ENCODE data around the gene KCNN4.
A peak's percentile ranks its signal among the peaks of the same experiment; 100 is the strongest.
"Not testable (repeated sequence)": the region's sequence is repeated elsewhere in the genome, so short reads cannot be mapped to it uniquely, and the experiment has no call there.

The KCNN4 gene

DNA sequence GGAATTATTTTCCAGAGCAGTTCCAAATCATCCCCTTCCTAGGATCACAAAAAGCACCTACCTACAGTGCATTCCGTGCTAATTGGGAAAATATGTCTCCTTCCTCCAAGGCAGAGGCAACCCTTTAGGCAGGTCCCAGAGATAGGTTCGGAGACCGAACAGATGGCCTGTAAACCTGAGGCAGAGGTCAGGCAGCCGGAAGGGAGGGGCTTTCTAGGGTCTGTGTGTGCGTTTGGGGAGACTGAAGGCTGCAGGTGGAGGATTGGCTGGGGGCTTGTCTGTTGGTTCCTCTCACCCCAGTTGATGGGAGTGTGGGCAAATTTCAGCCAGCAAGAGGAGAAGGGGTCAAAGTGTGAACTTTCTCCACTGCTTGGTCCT lies 7.1 kb downstream of the KCNN4 start:
- Histone ChIP-seq H3K4me1 (ENCODE audit: insufficient read depth, insufficient read length) (peaks cover 6% of the 10 kb centered on the region), H3K4me3 (ENCODE audit: insufficient read length, low read depth) (peak overlapping the region; percentile 51), H3K36me3 (ENCODE audit: insufficient read depth, insufficient read length, low read length) (no peaks in the 10 kb centered on the region), H3K27me3 (ENCODE audit: insufficient read depth, insufficient read length) (peaks cover 76% of the 10 kb centered on the region), H3K9ac (ENCODE audit: insufficient read length, low read depth) (peak overlapping the region; percentile 70), H3K9me3 (ENCODE audit: insufficient read depth, low read length) (no peaks in the 10 kb centered on the region)
- TF ChIP-seq ZNF274 (IDR thresholded peaks at IDR 0.05; ENCODE audit: low read depth, low read length) (no peak), SUZ12 (IDR thresholded peaks at IDR 0.05; ENCODE audit: extremely low read depth, insufficient read depth, insufficient read length) (peak; percentile 31), YY1 (IDR thresholded peaks at IDR 0.05; ENCODE audit: insufficient read depth, insufficient read length) (no peak)
- no peak for DNase-seq (ENCODE audit: low read depth, low spot score)

GRCh38 chr19:43769256-43769655 lies 11.5 kb downstream of the KCNN4 start:
- DNase-seq (ENCODE audit: low read depth, low spot score) = no peak
- Histone ChIP-seq H3K4me1 (ENCODE audit: insufficient read depth, insufficient read length) (peaks cover 12% of the 10 kb centered on the region), H3K9me3 (ENCODE audit: insufficient read depth, low read length) (no peaks in the 10 kb centered on the region), H3K4me3 (ENCODE audit: insufficient read length, low read depth) (no peak overlapping the region), H3K36me3 (ENCODE audit: insufficient read depth, insufficient read length, low read length) (no peaks in the 10 kb centered on the region), H3K27me3 (ENCODE audit: insufficient read depth, insufficient read length) (peaks cover 48% of the 10 kb centered on the region), H3K9ac (ENCODE audit: insufficient read length, low read depth) (no peak overlapping the region)
- no peak for TF ChIP-seq YY1 (IDR thresholded peaks at IDR 0.05; ENCODE audit: insufficient read depth, insufficient read length)
- TF ChIP-seq SUZ12 (IDR thresholded peaks at IDR 0.05; ENCODE audit: extremely low read depth, insufficient read depth, insufficient read length) = no peak
- TF ChIP-seq ZNF274 (IDR thresholded peaks at IDR 0.05; ENCODE audit: low read depth, low read length) = no peak

DNA sequence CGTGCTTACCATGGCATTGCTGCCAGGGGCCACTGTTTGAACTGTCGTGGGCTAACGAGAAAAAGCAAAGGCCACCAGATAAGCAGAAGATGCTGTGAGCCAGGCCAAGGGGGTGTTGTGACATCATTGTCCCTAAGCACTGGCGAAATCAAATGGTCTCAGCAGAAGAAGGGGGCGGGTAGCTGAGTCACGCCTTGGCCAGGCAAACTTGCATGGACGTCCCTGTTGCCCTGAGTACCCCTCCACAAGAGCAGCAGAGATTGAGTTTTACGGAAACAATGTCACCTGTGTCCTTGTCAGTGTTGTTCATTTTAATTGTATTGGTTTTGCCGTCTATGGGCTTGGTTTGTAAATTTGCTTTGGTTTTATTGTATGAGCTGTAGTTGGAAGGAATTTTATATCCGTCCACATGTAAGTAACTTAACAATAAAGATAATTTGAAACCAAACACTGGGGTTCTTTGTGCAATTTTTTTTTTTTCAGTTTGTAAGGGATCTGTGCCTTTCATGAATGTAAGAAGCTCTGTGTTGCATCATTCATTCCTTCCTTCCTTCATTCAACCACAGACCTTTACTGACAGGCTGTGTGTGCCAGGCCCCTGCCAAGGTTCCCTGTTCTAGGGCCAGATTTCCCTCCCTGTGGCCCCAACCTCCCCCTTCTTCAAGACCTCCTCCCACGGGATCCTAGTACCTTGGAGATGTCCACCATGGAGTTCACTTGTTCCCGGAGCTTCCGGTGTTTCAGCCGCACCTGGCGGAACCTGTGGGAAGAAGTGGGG lies 12.3 kb downstream of the KCNN4 start:
- Histone ChIP-seq H3K9ac (ENCODE audit: insufficient read length, low read depth) (no peak overlapping the region), H3K4me3 (ENCODE audit: insufficient read length, low read depth) (no peak overlapping the region), H3K27me3 (ENCODE audit: insufficient read depth, insufficient read length) (peaks cover 40% of the 10 kb centered on the region), H3K4me1 (ENCODE audit: insufficient read depth, insufficient read length) (peaks cover 10% of the 10 kb centered on the region), H3K9me3 (ENCODE audit: insufficient read depth, low read length) (no peaks in the 10 kb centered on the region), H3K36me3 (ENCODE audit: insufficient read depth, insufficient read length, low read length) (no peaks in the 10 kb centered on the region)
- DNase-seq (ENCODE audit: low read depth, low spot score) = no peak
- TF ChIP-seq SUZ12 (IDR thresholded peaks at IDR 0.05; ENCODE audit: extremely low read depth, insufficient read depth, insufficient read length) = no peak
- TF ChIP-seq ZNF274 (IDR thresholded peaks at IDR 0.05; ENCODE audit: low read depth, low read length) = no peak
- no peak for TF ChIP-seq YY1 (IDR thresholded peaks at IDR 0.05; ENCODE audit: insufficient read depth, insufficient read length)

DNA sequence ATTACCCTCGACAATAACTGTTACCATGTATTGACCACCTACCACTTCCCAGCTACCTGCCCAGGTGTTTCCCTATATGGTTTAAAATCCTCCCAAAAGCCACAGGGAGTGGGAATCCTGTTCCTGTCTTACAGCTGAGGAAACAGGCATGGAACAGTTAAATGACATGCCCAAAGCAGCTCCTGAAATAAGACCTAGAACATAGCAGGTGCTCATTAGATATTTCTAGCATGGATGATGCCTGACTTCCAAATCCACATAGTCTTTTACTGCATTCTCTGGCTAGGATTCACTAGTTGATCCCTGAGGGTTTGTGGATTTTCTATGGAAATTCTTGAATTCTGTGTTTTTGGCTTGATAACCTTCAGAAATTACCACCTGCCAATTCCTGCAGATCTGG lies 13.0 kb downstream of the KCNN4 start:
- Histone ChIP-seq H3K36me3 (ENCODE audit: insufficient read depth, insufficient read length, low read length) (no peaks in the 10 kb centered on the region), H3K27me3 (ENCODE audit: insufficient read depth, insufficient read length) (peaks cover 33% of the 10 kb centered on the region), H3K4me1 (ENCODE audit: insufficient read depth, insufficient read length) (peaks cover 8% of the 10 kb centered on the region), H3K4me3 (ENCODE audit: insufficient read length, low read depth) (no peak overlapping the region), H3K9ac (ENCODE audit: insufficient read length, low read depth) (no peak overlapping the region), H3K9me3 (ENCODE audit: insufficient read depth, low read length) (no peaks in the 10 kb centered on the region)
- DNase-seq (ENCODE audit: low read depth, low spot score) = no peak
- TF ChIP-seq YY1 (IDR thresholded peaks at IDR 0.05; ENCODE audit: insufficient read depth, insufficient read length) (no peak), SUZ12 (IDR thresholded peaks at IDR 0.05; ENCODE audit: extremely low read depth, insufficient read depth, insufficient read length) (no peak), ZNF274 (IDR thresholded peaks at IDR 0.05; ENCODE audit: low read depth, low read length) (no peak)

DNA sequence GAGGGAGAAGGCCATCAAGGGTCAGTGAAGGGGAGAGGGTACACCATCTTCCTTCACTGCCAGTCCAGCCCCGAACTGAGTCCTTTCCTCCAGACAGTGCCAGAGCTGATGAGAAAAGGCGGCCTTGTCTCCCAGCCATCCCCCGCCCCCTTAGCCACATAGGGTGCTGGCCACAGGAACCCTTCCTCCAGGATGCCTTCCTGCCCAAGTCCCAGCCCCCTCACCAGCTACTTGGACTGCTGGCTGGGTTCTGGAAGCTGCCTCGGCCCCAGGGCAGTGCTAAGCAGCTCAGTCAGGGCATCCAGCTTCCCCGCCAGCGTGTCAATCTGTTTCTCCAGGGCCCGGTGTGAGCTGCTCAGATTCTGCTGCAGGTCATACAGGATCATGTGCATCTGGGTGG lies 13.5 kb downstream of the KCNN4 start:
- Histone ChIP-seq H3K9ac (ENCODE audit: insufficient read length, low read depth) (no peak overlapping the region), H3K36me3 (ENCODE audit: insufficient read depth, insufficient read length, low read length) (no peaks in the 10 kb centered on the region), H3K4me3 (ENCODE audit: insufficient read length, low read depth) (no peak overlapping the region), H3K4me1 (ENCODE audit: insufficient read depth, insufficient read length) (peaks cover 8% of the 10 kb centered on the region), H3K9me3 (ENCODE audit: insufficient read depth, low read length) (no peaks in the 10 kb centered on the region), H3K27me3 (ENCODE audit: insufficient read depth, insufficient read length) (peaks cover 28% of the 10 kb centered on the region)
- TF ChIP-seq YY1 (IDR thresholded peaks at IDR 0.05; ENCODE audit: insufficient read depth, insufficient read length) = no peak
- TF ChIP-seq ZNF274 (IDR thresholded peaks at IDR 0.05; ENCODE audit: low read depth, low read length) = no peak
- no peak for TF ChIP-seq SUZ12 (IDR thresholded peaks at IDR 0.05; ENCODE audit: extremely low read depth, insufficient read depth, insufficient read length)
- no peak for DNase-seq (ENCODE audit: low read depth, low spot score)

GRCh38 chr19:43766755-43767043 lies 14.1 kb downstream of the KCNN4 start:
- no peak overlapping the region for H3K9ac ChIP-seq (ENCODE audit: insufficient read length, low read depth)
- no peak for TF ChIP-seq YY1 (IDR thresholded peaks at IDR 0.05; ENCODE audit: insufficient read depth, insufficient read length)
- no peak for TF ChIP-seq ZNF274 (IDR thresholded peaks at IDR 0.05; ENCODE audit: low read depth, low read length)
- TF ChIP-seq SUZ12 (IDR thresholded peaks at IDR 0.05; ENCODE audit: extremely low read depth, insufficient read depth, insufficient read length) = no peak
- H3K27me3 ChIP-seq (ENCODE audit: insufficient read depth, insufficient read length) = peaks cover 22% of the 10 kb centered on the region
- H3K36me3 ChIP-seq (ENCODE audit: insufficient read depth, insufficient read length, low read length) = no peaks in the 10 kb centered on the region
- peaks cover 8% of the 10 kb centered on the region for H3K4me1 ChIP-seq (ENCODE audit: insufficient read depth, insufficient read length)
- no peaks in the 10 kb centered on the region for H3K9me3 ChIP-seq (ENCODE audit: insufficient read depth, low read length)
- DNase-seq (ENCODE audit: low read depth, low spot score) = no peak
- H3K4me3 ChIP-seq (ENCODE audit: insufficient read length, low read depth) = no peak overlapping the region

DNA sequence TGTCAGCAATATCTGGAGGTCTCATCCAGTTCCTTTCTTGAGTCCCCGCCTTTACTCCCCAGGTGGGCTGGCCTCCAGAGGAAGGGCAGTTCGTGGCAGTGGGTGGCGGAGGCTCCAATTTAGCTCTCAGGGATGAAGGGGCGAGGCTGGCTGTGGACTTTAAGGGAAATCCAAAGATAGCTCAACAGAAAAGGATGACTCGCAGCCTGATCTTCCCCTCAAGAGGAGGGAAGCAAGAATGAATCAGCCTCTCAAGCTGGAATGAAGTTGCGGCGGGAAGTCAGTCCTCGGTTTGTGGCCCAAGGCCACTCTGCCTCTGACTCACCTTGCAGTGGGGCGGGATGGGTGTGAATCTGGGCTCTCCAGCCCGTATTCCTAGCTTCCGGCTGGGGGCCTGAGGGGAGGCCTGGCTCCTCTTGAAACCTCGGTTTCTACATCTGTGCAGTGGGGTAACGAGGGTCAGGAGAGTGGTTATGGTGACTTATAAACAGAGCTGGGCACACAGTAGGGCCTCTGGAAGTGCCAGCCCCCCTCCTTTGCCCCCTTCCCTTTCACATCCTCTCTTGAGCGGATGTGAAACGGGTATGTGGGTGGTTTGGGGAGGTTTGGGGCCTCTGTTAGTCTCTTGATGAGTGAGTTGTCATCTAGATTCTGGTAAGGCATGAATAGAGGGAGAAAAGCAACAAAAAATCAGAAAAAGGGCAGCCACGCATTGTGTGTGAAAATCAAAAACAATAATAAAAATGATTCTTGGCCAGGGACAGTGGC lies 15.5 kb downstream of the KCNN4 start:
- Histone ChIP-seq H3K4me3 (ENCODE audit: insufficient read length, low read depth) (no peak overlapping the region), H3K9ac (ENCODE audit: insufficient read length, low read depth) (no peak overlapping the region)
- no peak for DNase-seq (ENCODE audit: low read depth, low spot score)

GRCh38 chr19:43764684-43765083 lies 16.1 kb downstream of the KCNN4 start:
- H3K9ac ChIP-seq (ENCODE audit: insufficient read length, low read depth); H3K4me1 ChIP-seq (ENCODE audit: insufficient read depth, insufficient read length); H3K4me3 ChIP-seq (ENCODE audit: insufficient read length, low read depth): not testable (repeated sequence)

More for the DNA sequence above, 15.5 kb downstream of the KCNN4 start:
- peaks cover 8% of the 10 kb centered on the region for H3K27me3 ChIP-seq (ENCODE audit: insufficient read depth, insufficient read length)
- no peak for TF ChIP-seq YY1 (IDR thresholded peaks at IDR 0.05; ENCODE audit: insufficient read depth, insufficient read length)
- TF ChIP-seq ZNF274 (IDR thresholded peaks at IDR 0.05; ENCODE audit: low read depth, low read length) = no peak
- TF ChIP-seq SUZ12 (IDR thresholded peaks at IDR 0.05; ENCODE audit: extremely low read depth, insufficient read depth, insufficient read length) = no peak
- no peaks in the 10 kb centered on the region for H3K9me3 ChIP-seq (ENCODE audit: insufficient read depth, low read length)
- H3K4me1 ChIP-seq (ENCODE audit: insufficient read depth, insufficient read length) = peaks cover 8% of the 10 kb centered on the region
- no peaks in the 10 kb centered on the region for H3K36me3 ChIP-seq (ENCODE audit: insufficient read depth, insufficient read length, low read length)

More at GRCh38 chr19:43764684-43765083, 16.1 kb downstream of the KCNN4 start:
- DNase-seq (ENCODE audit: low read depth, low spot score); H3K27me3 ChIP-seq (ENCODE audit: insufficient read depth, insufficient read length); H3K9me3 ChIP-seq (ENCODE audit: insufficient read depth, low read length); H3K36me3 ChIP-seq (ENCODE audit: insufficient read depth, insufficient read length, low read length): not testable (repeated sequence)
